HCT116 (cell line): ENCODE results near the gene BHLHA9. TPM values are rescaled to one million over a fixed set of nuclear protein-coding genes. Genes with fewer than 3 reads are reported as not detected.
"Not testable (repeated sequence)": the region's sequence is repeated elsewhere in the genome, so short reads cannot be mapped to it uniquely, and the experiment has no call there.

Source experiments
- ATAC-seq: fragments of 200-7000 bp; cut with Tn5 transposase; 2 replicates; pipeline ENCODE4 v1.9.1; 2020; ENCODE audit warnings: mild to moderate bottlenecking, moderate library complexity
- BruUV-seq: library from RNA; stranded (reverse); fragments of 400-500 nt; replicated peaks from 2 replicates; lab custom pipeline; 2021; lab: Mats Ljungman, UMichigan
- CTCF ChIA-PET: fragments of 300-600 bp; sonication (Branson Sonifier 250); formaldehyde crosslinking; loops from one replicate; lab custom pipeline; 2021; ENCODE audit warnings: antibody characterized with exemption; lab: Charles Lee
- POLR2A ChIA-PET: fragments of 300-600, 350-600 bp; sonication (Branson Sonifier 250); formaldehyde crosslinking; loops from one replicate; lab custom pipeline; 2021; ENCODE audit warnings: antibody characterized with exemption; lab: Charles Lee
- RAD21 ChIA-PET, 2 experiments: fragments of 300-600 bp; sonication (Branson Sonifier 250); formaldehyde crosslinking; loops; one replicate each; lab custom pipeline; 2023; ENCODE audit warnings: low total read pairs in 2 of 2; ENCODE audit not compliant: uncharacterized antibody in 2 of 2, unreplicated experiment in 2 of 2, low non-redundant PET in 1 of 2; lab: Charles Lee
- DNase-seq: peaks from one replicate; pipeline ENCODE4 v3.0.0-alpha.2; 2010; ENCODE audit warnings: low read depth, low spot score
- H2AFZ ChIP-seq: fragments of 200-600 bp; shearing (Covaris generic), sonication (generic); 2 replicates; pipeline ENCODE4 v1.6.1; 2017; ENCODE audit warnings: low read depth, mixed run types, mixed read lengths, antibody characterized with exemption, low read length; ENCODE audit not compliant: poor library complexity, severe bottlenecking
- H3K27ac ChIP-seq: 2 replicates; pipeline ENCODE4 v1.5.1; 2012; ENCODE audit warnings: low read depth, low read length
- H3K27me3 ChIP-seq: fragments of 200-600 bp; sonication (generic); 2 replicates; pipeline ENCODE4 v1.6.1; 2016; ENCODE audit warnings: mixed run types, low read length, mixed read lengths; ENCODE audit not compliant: insufficient read depth
- H3K36me3 ChIP-seq, 2 experiments: fragments of 200-500 bp in 1 of 2; fragments of 200-600 bp in 1 of 2; sonication (Bioruptor generic) in 1 of 2; sonication (generic) in 1 of 2; 2 replicates each; pipeline versions ENCODE4 v1.5.1 to v1.6.1; 2014 to 2016; ENCODE audit warnings: low read length in 2 of 2, inconsistent platforms in 1 of 2, mixed read lengths in 1 of 2, mixed run types in 1 of 2; ENCODE audit not compliant: insufficient read depth in 2 of 2, control insufficient read depth in 1 of 2
- H3K4me1 ChIP-seq, 2 experiments: fragments of 200-600 bp in 1 of 2; sonication (generic) in 1 of 2; 2 replicates each; pipeline versions ENCODE4 v1.5.1 to v1.6.1; 2012 to 2017; ENCODE audit warnings: low read length in 2 of 2, inconsistent platforms in 1 of 2, mild to moderate bottlenecking in 1 of 2, mixed read lengths in 1 of 2, mixed run types in 1 of 2, moderate library complexity in 1 of 2; ENCODE audit not compliant: insufficient read depth in 2 of 2, control insufficient read depth in 1 of 2
- H3K4me2 ChIP-seq: fragments of 200-600 bp; sonication (generic); 2 replicates; pipeline ENCODE4 v1.6.1; 2017; ENCODE audit warnings: mixed run types, low read length, mixed read lengths
- H3K4me3 ChIP-seq, 2 experiments: fragments of 200-600 bp in 1 of 2; sonication (generic) in 1 of 2; replicated peaks in 1 of 2; 2 replicates each; pipeline ENCODE4 v1.5.1; 2011 to 2016; ENCODE audit warnings: low read length in 2 of 2, control low read depth in 1 of 2, low read depth in 1 of 2, mild to moderate bottlenecking in 1 of 2, mixed read lengths in 1 of 2, mixed run types in 1 of 2
- H3K79me2 ChIP-seq: fragments of 200-600 bp; sonication (generic); 2 replicates; pipeline ENCODE4 v1.6.1; 2017; ENCODE audit warnings: mild to moderate bottlenecking, mixed run types, low read length, moderate library complexity, mixed read lengths; ENCODE audit not compliant: insufficient read depth
- H3K9ac ChIP-seq: fragments of 200-600 bp; sonication (generic); 2 replicates; pipeline ENCODE4 v1.6.1; 2016; ENCODE audit warnings: low read length, mixed read lengths
- H3K9me2 ChIP-seq: fragments of 200-600 bp; sonication (generic), shearing (Covaris generic); 2 replicates; pipeline ENCODE4 v1.6.1; 2017; ENCODE audit warnings: mixed run types, mild to moderate bottlenecking, moderate library complexity; ENCODE audit not compliant: insufficient read depth
- H3K9me3 ChIP-seq, 2 experiments: fragments of 200-500 bp in 1 of 2; fragments of 200-600 bp in 1 of 2; sonication (Bioruptor generic) in 1 of 2; sonication (generic) in 1 of 2; 2 replicates each; pipeline ENCODE4 v1.6.1; 2014 to 2017; ENCODE audit warnings: low read length in 2 of 2, mixed read lengths in 2 of 2, inconsistent platforms in 1 of 2, low read depth in 1 of 2, mild to moderate bottlenecking in 1 of 2, mixed run types in 1 of 2, moderate library complexity in 1 of 2; ENCODE audit not compliant: control insufficient read depth in 1 of 2, insufficient read depth in 1 of 2
- H4K20me1 ChIP-seq: fragments of 200-600 bp; sonication (generic), shearing (Covaris generic); 2 replicates; pipeline ENCODE4 v1.6.1; 2017; ENCODE audit warnings: mixed run types, mild to moderate bottlenecking, moderate library complexity; ENCODE audit not compliant: insufficient read depth
- EZH2phosphoT487 ChIP-seq: fragments of 200-600 bp; IDR thresholded peaks from 2 replicates; pipeline ENCODE4 v1.6.1; 2018; ENCODE audit warnings: antibody characterized with exemption, borderline replicate concordance
- POLR2A ChIP-seq: IDR thresholded peaks from 2 replicates; pipeline ENCODE4 v1.7.0; 2011; ENCODE audit warnings: borderline replicate concordance; ENCODE audit not compliant: insufficient read depth, insufficient read length; ENCODE audit errors: extremely low read depth
- SIN3A ChIP-seq: IDR thresholded peaks from 2 replicates; pipeline ENCODE4 v1.6.1; 2012; ENCODE audit warnings: low read depth
- intact Hi-C: fragments of 100-400 bp; cut with micrococcal nuclease; formaldehyde crosslinking; loops from 2 replicates; pipeline ENCODE4 v1.10.0; 2022
- total RNA-seq: library from RNA; stranded (reverse); gene quantifications from one replicate; pipeline ENCODE4 v1.2.1, GENCODE V29; 2021; ENCODE audit not compliant: unreplicated experiment

Gene BHLHA9
- total RNA-seq, 1 experiment from 2014 or later = not detected

GRCh38 chr17:1304962-1305563 is 34.8 kb downstream of the BHLHA9 start:
- no peaks in the 10 kb centered on the region for H3K36me3 ChIP-seq
- no peak for TF ChIP-seq POLR2A
- TF ChIP-seq SIN3A = no peak
- no peak for TF ChIP-seq EZH2phosphoT487
- H3K9ac ChIP-seq = no peak overlapping the region
- no peaks in the 10 kb centered on the region for H3K79me2 ChIP-seq
- H3K9me2 ChIP-seq = no peaks in the 10 kb centered on the region
- no TSS peak for BruUV-seq
- intact Hi-C loops = no loop called here
- ChIA-PET CTCF (no interaction called here), RAD21 (no interaction called here), POLR2A (no interaction called here)
- H3K4me1 ChIP-seq = no peaks in the 10 kb centered on the region
- H3K4me2 ChIP-seq = no peak overlapping the region
- no peak for ATAC-seq
- DNase-seq = no peak
- H3K27me3 ChIP-seq = no peaks in the 10 kb centered on the region
- H3K9me3 ChIP-seq = no peaks in the 10 kb centered on the region
- no peak overlapping the region for H2AFZ ChIP-seq
- H3K4me3 ChIP-seq = no peak overlapping the region
- no peak overlapping the region for H3K27ac ChIP-seq
- no peaks in the 10 kb centered on the region for H4K20me1 ChIP-seq

- H3K27me3 ChIP-seq, H3K79me2 ChIP-seq, H3K4me3 ChIP-seq, H3K9ac ChIP-seq, H3K9me2 ChIP-seq, H3K36me3 ChIP-seq, H3K4me2 ChIP-seq, BruUV-seq, DNase-seq, POLR2A ChIA-PET, H2AFZ ChIP-seq, H3K4me1 ChIP-seq, CTCF ChIA-PET, RAD21 ChIA-PET, H3K9me3 ChIP-seq, H3K27ac ChIP-seq, ATAC-seq, intact Hi-C loops, H4K20me1 ChIP-seq: not testable (repeated sequence)
Measured at GRCh38 chr17:1307829-1308228, 37.6 kb downstream of the BHLHA9 start.
